RWPE2 (cell line): ENCODE measurements around the gene UMODL1.

Experiments used
- ATAC-seq: fragments of 200-7000 bp; cut with Tn5 transposase; 3 replicates; pipeline ENCODE4 v1.9.1; 2021; ENCODE audit warnings: low read depth
- DNase-seq: peaks from one replicate; pipeline ENCODE4 v3.0.0-alpha.2; 2020; ENCODE audit warnings: low spot score
- H3K27ac ChIP-seq: fragments of 450-650 bp; 2 replicates; pipeline ENCODE4 v1.5.1; 2017; ENCODE audit warnings: mild to moderate bottlenecking; ENCODE audit not compliant: poor library complexity, severe bottlenecking
- H3K27me3 ChIP-seq: fragments of 250-450 bp; sonication (Bioruptor Pico); 2 replicates; pipeline ENCODE4 v1.5.1; 2021; ENCODE audit warnings: mild to moderate bottlenecking, moderate library complexity; ENCODE audit not compliant: insufficient read depth, poor library complexity, severe bottlenecking
- H3K36me3 ChIP-seq: fragments of 250-450 bp; sonication (Bioruptor Pico); 2 replicates; pipeline ENCODE4 v1.5.1; 2020; ENCODE audit warnings: low read depth, mild to moderate bottlenecking, moderate library complexity
- H3K4me1 ChIP-seq: fragments of 250-450 bp; sonication (Bioruptor Pico); 2 replicates; pipeline ENCODE4 v1.5.1; 2021; ENCODE audit warnings: mild to moderate bottlenecking, moderate library complexity; ENCODE audit not compliant: insufficient read depth, poor library complexity, severe bottlenecking
- H3K4me3 ChIP-seq: fragments of 250-450 bp; sonication (Bioruptor Pico); 2 replicates; pipeline ENCODE4 v1.5.1; 2021; ENCODE audit warnings: mild to moderate bottlenecking, moderate library complexity; ENCODE audit not compliant: severe bottlenecking
- H3K9me3 ChIP-seq: fragments of 250-450 bp; sonication (Bioruptor Pico); 2 replicates; pipeline ENCODE4 v1.5.1; 2021; ENCODE audit warnings: mild to moderate bottlenecking, moderate library complexity; ENCODE audit not compliant: severe bottlenecking
- TF ChIP-seq, protein P1 (sequence below): fragments of 450-650 bp; IDR thresholded peaks from one replicate; pipeline ENCODE4 v1.5.1; 2017; ENCODE audit warnings: mild to moderate bottlenecking, moderate library complexity; ENCODE audit not compliant: poor library complexity, severe bottlenecking

The UMODL1 gene

DNA sequence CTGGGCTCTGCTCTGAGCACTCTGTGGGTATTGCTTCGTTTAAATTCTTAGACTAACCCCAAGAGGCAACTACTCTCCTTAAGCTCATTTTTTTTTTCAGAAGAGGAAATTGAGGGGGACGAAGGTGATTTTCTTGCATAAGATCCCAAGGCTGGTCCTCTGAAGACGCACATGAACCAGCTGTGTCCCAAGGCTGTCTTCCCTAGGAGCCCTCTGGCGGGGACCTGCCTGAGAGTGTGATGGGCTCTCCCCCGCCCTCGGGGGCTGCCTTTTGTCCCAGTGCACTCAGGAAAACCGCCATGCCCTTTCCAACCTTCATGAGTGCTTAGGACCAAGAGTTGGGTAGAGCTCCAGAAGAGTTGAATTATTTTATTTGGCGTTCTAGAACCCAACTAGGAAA, 21.7 kb downstream of the UMODL1 start:
- DNase-seq: no peak
- ATAC-seq: no peak
- Histone ChIP-seq H3K27me3 (no peaks in the 10 kb centered on the region), H3K27ac (no peak overlapping the region), H3K9me3 (no peaks in the 10 kb centered on the region), H3K4me3 (no peak overlapping the region), H3K36me3 (no peaks in the 10 kb centered on the region), H3K4me1 (peaks cover 15% of the 10 kb centered on the region)
- TF ChIP-seq, protein P1, sequence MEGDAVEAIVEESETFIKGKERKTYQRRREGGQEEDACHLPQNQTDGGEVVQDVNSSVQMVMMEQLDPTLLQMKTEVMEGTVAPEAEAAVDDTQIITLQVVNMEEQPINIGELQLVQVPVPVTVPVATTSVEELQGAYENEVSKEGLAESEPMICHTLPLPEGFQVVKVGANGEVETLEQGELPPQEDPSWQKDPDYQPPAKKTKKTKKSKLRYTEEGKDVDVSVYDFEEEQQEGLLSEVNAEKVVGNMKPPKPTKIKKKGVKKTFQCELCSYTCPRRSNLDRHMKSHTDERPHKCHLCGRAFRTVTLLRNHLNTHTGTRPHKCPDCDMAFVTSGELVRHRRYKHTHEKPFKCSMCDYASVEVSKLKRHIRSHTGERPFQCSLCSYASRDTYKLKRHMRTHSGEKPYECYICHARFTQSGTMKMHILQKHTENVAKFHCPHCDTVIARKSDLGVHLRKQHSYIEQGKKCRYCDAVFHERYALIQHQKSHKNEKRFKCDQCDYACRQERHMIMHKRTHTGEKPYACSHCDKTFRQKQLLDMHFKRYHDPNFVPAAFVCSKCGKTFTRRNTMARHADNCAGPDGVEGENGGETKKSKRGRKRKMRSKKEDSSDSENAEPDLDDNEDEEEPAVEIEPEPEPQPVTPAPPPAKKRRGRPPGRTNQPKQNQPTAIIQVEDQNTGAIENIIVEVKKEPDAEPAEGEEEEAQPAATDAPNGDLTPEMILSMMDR: no peak

DNA sequence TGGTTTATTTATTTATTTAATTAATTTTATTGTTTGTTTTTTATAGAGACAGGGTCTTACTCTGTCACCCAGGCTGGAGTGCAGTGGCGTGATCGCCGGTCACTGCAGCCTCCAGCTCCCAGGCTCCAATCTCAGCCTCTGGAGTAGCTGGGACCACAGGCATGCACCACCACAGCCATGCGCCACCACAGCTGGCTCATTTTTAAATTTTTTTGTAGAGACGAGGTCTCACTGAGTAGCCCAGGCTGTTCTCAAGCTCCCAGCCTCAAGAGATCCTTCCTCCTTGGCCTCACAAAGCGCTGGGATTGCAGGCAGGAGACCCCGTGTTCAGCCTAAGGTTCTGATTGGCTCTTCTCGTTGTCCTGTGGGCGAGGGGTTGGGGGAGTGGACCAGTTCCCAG, 22.1 kb downstream of the UMODL1 start:
- ATAC-seq (no peak), DNase-seq (no peak)
- no peaks in the 10 kb centered on the region for H3K27me3 ChIP-seq
- peaks cover 17% of the 10 kb centered on the region for H3K4me1 ChIP-seq
- no peaks in the 10 kb centered on the region for H3K9me3 ChIP-seq
- H3K4me3 ChIP-seq: no peak overlapping the region
- TF ChIP-seq, protein P1: no peak
- H3K27ac ChIP-seq: no peak overlapping the region
- no peaks in the 10 kb centered on the region for H3K36me3 ChIP-seq

DNA sequence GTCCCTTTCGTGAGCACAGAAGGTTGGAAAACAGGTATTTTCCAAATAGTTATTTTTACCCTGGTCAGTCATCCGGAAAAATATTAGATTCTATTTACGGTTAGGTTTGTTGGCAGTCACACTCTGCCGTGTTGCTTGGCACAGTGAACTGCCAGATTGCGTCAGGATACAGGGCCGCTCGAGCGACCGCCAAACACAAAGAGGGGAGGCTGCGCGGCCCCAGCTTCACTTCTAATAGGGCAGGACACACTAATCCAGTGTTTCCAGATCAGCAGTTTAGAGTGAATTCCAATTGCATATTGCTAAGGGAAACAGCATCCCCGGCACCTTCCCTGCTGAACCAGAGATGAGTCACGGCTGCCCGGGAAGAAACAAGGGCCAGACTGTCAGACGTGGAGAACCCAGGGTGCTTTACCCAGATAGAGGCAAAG, 22.9 kb downstream of the UMODL1 start:
- H3K36me3 ChIP-seq: no peaks in the 10 kb centered on the region
- peak overlapping the region; percentile 29 for H3K27ac ChIP-seq
- H3K9me3 ChIP-seq: no peaks in the 10 kb centered on the region
- H3K4me3 ChIP-seq: no peak overlapping the region
- H3K27me3 ChIP-seq: no peaks in the 10 kb centered on the region
- H3K4me1 ChIP-seq: peaks cover 18% of the 10 kb centered on the region
- DNase-seq: no peak
- peak; percentile 83 for ATAC-seq
- TF ChIP-seq, protein P1: no peak

DNA sequence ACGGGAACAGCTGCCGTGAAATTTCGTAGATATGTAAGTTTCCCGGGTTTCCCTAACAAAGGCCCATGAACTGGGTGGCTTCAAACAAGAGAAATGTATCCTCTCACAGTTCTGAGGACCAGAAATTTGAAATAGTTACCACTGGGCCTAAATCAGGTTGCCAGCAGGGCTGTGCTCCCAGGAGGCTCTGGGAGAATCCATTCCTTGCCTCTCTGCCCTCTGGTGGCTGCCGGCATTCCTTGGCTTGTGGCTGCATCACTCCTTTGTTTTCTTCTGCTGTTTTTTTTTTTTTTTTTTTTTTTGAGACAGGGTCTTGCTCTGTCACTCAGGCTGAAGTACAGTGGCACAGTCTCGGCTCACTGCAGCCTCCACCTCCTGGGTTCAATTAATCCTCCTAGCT, 23.7 kb downstream of the UMODL1 start:
- ATAC-seq: no peak

DNA sequence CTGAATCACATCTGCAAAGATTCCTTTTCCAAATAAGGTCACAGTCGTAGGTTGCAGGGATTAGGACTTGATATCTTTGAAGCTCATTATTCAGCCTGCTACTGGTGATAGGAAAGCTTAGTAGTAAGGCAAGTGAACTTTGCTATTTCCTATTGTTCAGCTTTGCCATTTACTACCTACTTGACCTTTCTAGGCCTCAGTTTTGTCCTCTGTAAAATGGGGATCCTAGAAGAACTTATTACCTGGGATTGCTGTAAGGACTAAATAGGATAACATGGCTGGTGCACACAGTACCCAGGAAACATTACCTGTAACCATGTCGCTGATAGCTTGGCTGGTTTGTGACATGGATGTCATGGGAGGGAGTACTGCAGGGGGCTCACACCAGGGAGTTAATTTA, 24.5 kb downstream of the UMODL1 start:
- no peak for DNase-seq
- Histone ChIP-seq H3K4me3 (no peak overlapping the region), H3K36me3 (no peaks in the 10 kb centered on the region), H3K27ac (no peak overlapping the region), H3K27me3 (no peaks in the 10 kb centered on the region), H3K4me1 (peaks cover 18% of the 10 kb centered on the region), H3K9me3 (no peaks in the 10 kb centered on the region)
- ATAC-seq: no peak
- TF ChIP-seq, protein P1: no peak

More for the DNA sequence above, 23.7 kb downstream of the UMODL1 start:
- peak overlapping the region; percentile 29 for H3K27ac ChIP-seq
- no peaks in the 10 kb centered on the region for H3K9me3 ChIP-seq
- H3K36me3 ChIP-seq: no peaks in the 10 kb centered on the region
- H3K27me3 ChIP-seq: no peaks in the 10 kb centered on the region
- TF ChIP-seq, protein P1: no peak
- DNase-seq: no peak
- peaks cover 18% of the 10 kb centered on the region for H3K4me1 ChIP-seq
- no peak overlapping the region for H3K4me3 ChIP-seq
